GM19238 (cell line): ENCODE data around the gene MBNL2.

Experiments used
- DNase-seq: peaks from one replicate; pipeline ENCODE4 v3.0.0; 2011; ENCODE audit warnings: low spot score; ENCODE audit not compliant: insufficient read length

The MBNL2 gene

DNA sequence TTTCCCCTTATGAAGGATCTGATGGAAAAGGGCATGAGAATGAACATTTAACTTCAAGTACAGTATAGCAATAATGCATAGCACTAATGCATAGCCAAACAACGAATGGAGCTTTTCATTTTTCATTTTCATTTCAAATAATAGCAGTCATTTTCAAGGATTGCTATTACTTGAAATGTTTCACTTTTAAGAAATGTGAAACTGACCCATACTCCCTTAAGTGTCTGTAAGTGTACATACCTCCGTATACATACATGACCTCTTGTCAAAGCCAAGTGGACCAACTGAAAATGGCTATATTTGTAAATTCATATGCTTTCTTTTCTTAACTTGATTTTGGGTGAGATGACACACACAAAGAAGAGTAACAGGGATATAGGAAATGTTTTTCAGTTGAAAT, 215.6 kb downstream of the MBNL2 start:
- DNase-seq = no peak

DNA sequence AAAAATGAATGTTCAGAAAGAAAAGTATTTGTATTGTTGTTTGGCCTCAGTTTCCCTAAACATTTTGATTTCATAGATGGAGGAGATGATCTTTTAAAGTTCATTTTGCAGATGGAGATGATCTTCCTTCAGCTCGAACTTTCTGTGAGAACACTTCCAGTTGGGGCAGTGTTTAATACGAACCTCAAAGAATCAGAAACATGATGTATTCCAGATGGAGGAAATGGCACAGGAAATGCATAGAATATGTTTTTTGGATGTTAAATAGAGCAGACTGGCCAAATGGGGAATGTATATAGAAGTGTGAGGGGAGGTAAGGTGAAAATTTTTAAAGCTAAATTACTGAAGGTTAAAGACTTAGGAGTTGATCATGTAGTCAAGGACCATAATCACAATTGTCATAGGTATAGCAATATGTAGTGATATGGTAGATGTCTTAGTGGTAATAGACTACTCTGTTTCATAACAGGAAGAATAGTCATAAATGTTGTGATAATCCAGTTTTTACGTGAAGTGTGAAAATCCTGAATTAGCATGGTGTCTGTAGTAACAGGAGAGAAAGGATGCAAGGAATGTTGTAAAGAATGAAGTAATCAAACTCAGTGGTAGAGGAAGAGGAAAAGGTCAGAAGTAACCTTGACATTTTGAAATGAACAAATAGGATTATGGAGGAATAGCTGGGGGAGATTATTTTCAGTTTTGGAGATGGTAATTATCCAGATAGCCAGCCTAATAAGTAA, 216.9 kb downstream of the MBNL2 start:
- DNase-seq = no peak

DNA sequence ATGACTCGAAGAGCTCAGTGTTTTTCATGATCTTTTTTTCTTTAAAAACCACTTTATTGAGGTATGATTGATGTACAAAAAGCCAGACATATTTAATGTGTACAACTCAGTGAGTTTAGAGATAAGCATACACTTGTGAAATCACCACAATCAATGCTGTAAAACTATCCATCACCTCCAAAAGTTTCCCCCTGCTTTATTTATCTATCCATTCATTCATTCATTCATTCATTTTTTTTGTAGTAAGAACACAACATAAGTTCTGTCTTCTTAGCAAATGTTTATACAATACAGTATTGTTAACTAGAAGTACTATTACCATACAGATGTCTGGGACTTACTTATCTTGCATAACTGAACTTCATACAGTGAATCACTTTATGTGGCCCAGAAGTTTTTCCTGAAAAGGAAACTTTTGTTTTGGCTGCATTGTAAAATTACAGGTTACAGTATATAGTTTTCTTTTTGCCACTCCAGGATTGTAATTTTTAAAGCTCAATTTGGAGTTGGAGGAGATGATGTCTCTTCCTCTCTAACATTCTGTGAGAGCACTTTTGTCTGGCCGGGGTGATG, 218.6 kb downstream of the MBNL2 start:
- DNase-seq = no peak

DNA sequence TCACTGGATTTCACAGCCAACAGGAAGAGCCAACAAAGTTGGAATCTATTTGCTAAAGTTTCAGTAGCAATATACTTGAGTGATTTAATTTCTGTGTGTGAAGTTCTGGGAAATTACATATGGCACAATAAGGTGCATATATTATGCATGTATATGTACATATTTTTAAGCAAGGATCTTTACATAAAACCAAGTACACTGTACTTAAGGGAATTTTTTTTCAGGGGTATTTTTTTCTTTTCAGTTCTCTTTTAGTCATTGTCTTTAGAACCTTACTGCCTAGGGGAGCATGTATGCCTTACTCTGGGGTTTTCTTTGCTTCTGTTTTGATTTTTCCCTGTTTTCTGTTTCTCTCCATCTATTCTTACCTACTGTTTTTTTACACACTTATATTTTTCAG, 219.2 kb downstream of the MBNL2 start:
- DNase-seq = no peak
